ENCODE data around the gene NPVF.

GRCh38 chr7:25192043-25192442, 36.2 kb downstream of the NPVF start:
- TF ChIP-seq CTCF (IDR thresholded peaks at IDR 0.05 in 4 of 5, conservative IDR thresholded peaks at IDR 0.05 in 1 of 5) (no peak), POLR2A (IDR thresholded peaks at IDR 0.05) (no peak)

Measured in gastrocnemius medialis (tissue), 4 donors.